Neural cell (in vitro differentiated cells): ENCODE results near the gene SHROOM2.

Experiments used
- MXI1 ChIP-seq: fragments of 450-650 bp; conservative IDR thresholded peaks from 2 replicates; pipeline ENCODE4 v1.6.1; 2014; ENCODE audit warnings: antibody characterized with exemption, mild to moderate bottlenecking; ENCODE audit not compliant: poor library complexity, severe bottlenecking
- TF ChIP-seq, protein P1 (sequence below): fragments of 450-650 bp; IDR thresholded peaks from 2 replicates; pipeline ENCODE4 v1.5.1; 2014; ENCODE audit warnings: antibody characterized with exemption, mild to moderate bottlenecking, moderate library complexity; ENCODE audit not compliant: poor library complexity, severe bottlenecking

DNA sequence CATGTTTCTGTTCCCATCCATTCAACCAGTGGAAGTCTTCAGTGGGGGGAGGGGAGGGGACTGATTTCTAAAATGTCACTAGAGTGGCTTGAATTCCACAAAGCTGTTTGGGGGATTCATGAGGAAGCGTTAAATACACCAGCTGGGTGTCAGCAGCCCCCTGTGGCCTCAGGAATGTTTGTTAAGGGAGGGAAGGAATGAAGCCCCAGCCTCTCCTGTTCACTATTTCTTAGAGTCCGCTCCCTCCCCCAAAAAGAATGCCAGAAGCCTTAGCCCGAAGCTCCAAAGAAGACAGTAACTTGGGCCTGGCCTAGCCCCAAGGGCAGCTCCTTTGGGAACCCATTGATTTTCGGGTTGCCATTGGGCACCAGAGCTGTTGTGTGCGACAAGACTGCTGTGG, 3.3 kb downstream of the SHROOM2 start:
- TF ChIP-seq, protein P1, sequence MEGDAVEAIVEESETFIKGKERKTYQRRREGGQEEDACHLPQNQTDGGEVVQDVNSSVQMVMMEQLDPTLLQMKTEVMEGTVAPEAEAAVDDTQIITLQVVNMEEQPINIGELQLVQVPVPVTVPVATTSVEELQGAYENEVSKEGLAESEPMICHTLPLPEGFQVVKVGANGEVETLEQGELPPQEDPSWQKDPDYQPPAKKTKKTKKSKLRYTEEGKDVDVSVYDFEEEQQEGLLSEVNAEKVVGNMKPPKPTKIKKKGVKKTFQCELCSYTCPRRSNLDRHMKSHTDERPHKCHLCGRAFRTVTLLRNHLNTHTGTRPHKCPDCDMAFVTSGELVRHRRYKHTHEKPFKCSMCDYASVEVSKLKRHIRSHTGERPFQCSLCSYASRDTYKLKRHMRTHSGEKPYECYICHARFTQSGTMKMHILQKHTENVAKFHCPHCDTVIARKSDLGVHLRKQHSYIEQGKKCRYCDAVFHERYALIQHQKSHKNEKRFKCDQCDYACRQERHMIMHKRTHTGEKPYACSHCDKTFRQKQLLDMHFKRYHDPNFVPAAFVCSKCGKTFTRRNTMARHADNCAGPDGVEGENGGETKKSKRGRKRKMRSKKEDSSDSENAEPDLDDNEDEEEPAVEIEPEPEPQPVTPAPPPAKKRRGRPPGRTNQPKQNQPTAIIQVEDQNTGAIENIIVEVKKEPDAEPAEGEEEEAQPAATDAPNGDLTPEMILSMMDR, result no peak
- TF ChIP-seq MXI1, result no peak
